GM19193 (cell line): ENCODE results near the gene FUZ.

Experiments
- POLR2A ChIP-seq: IDR thresholded peaks from 4 replicates; pipeline ENCODE4 v1.6.1; 2011; ENCODE audit not compliant: insufficient read depth, insufficient read length; ENCODE audit errors: extremely low read depth

Gene FUZ

GRCh38 chr19:49843265-49843664, 30.2 kb upstream of the FUZ start:
- no peak for TF ChIP-seq POLR2A

- no peak for TF ChIP-seq POLR2A
These were observed 27.7 kb upstream of the FUZ start for GRCh38 chr19:49840736-49841249.

- no peak for TF ChIP-seq POLR2A
These were observed 27.2 kb upstream of the FUZ start for GRCh38 chr19:49840321-49840720.

GRCh38 chr19:49839713-49840112, 26.6 kb upstream of the FUZ start:
- TF ChIP-seq POLR2A, result no peak

GRCh38 chr19:49838885-49839588, 25.9 kb upstream of the FUZ start:
- TF ChIP-seq POLR2A, result no peak

GRCh38 chr19:49837425-49837824, 24.3 kb upstream of the FUZ start:
- no peak for TF ChIP-seq POLR2A

- no peak for TF ChIP-seq POLR2A
These were observed 23.9 kb upstream of the FUZ start for GRCh38 chr19:49837009-49837310.

- no peak for TF ChIP-seq POLR2A
These were observed 23.3 kb upstream of the FUZ start for GRCh38 chr19:49836176-49837008.

- TF ChIP-seq POLR2A, result no peak
These were observed 22.5 kb upstream of the FUZ start for GRCh38 chr19:49835562-49835961.

GRCh38 chr19:49833599-49833998, 20.5 kb upstream of the FUZ start:
- no peak for TF ChIP-seq POLR2A

- TF ChIP-seq POLR2A, result no peak
These were observed 19.5 kb upstream of the FUZ start for GRCh38 chr19:49832556-49832955.

GRCh38 chr19:49831592-49831991, 18.5 kb upstream of the FUZ start:
- TF ChIP-seq POLR2A, result no peak

- no peak for TF ChIP-seq POLR2A
These were observed 17.7 kb upstream of the FUZ start for GRCh38 chr19:49830766-49831165.

- no peak for TF ChIP-seq POLR2A
These were observed 16.6 kb upstream of the FUZ start for GRCh38 chr19:49829721-49830120.

- TF ChIP-seq POLR2A, result no peak
These were observed 16.1 kb upstream of the FUZ start for GRCh38 chr19:49829200-49829599.

GRCh38 chr19:49827034-49827433, 13.9 kb upstream of the FUZ start:
- no peak for TF ChIP-seq POLR2A

- TF ChIP-seq POLR2A, result no peak
These were observed 11.6 kb upstream of the FUZ start for GRCh38 chr19:49824662-49825061.

GRCh38 chr19:49823472-49823871, 10.4 kb upstream of the FUZ start:
- no peak for TF ChIP-seq POLR2A
